ENCODE results near the gene PQBP1.

PQBP1 gene

DNA sequence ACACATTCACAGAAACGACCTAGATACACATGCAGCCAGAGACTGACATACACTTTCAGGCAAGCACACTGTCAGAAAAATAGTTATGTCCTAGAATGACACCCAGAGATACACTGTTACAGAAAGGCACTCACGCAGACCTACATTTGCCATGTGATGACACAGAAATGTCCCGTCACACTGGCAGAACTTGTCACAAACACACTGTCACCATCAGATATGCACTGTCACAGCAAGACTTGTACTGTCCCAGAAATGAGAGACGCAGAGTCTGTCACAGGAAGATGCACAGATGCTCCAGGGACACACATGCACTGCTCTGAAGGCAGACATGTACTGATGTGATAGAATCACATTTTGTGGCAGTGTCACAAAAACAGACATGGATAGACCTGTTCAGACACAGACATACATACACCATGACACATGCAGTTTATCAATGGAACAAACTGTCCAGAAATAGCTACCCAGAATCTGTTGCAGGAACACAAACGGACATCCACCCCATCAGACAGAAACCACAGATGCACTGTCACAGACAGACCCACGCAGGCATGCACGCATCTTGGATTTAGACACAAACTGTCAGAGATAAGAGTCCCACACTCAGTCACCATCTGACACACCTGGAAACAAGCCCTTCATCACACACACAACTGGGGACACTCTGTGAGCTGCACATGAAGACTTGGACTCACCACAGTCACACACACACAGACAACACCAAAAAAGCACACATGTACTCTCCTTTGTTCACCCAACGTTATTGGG is 22.4 kb downstream of the PQBP1 start:
- no peak for TF ChIP-seq CTCF (IDR thresholded peaks at IDR 0.05; ENCODE audit: control extremely low read depth, extremely low read depth, low read depth, missing control alignments)
- POLR2A ChIA-PET = interaction anchor here (0.6 to 1.1 kb wide), 3 partner anchors 13 to 20 kb away, joined by 3 to 5 read pairs (median 3); no protein-coding TSS in a partner anchor
- CTCF ChIA-PET = interaction anchor here (0.7 to 1.0 kb wide), 3 partner anchors 17 to 26 kb away, joined by 4 read pairs; no protein-coding TSS in a partner anchor
- DNase-seq (ENCODE audit: extremely low spot score) = no peak

GRCh38 chrX:48920718-48921104 is 23.0 kb downstream of the PQBP1 start:
- ChIA-PET CTCF (interaction anchor here (0.7 to 0.8 kb wide), 2 partner anchors 20 to 25 kb away, joined by 4 read pairs; no protein-coding TSS in a partner anchor), POLR2A (interaction anchor here (0.6 kb wide), 2 partner anchors 14 to 19 kb away, joined by 3 to 5 read pairs; no protein-coding TSS in a partner anchor)
- DNase-seq (ENCODE audit: extremely low spot score) = no peak
- TF ChIP-seq CTCF (IDR thresholded peaks at IDR 0.05; ENCODE audit: control extremely low read depth, extremely low read depth, low read depth, missing control alignments) = no peak

DNA sequence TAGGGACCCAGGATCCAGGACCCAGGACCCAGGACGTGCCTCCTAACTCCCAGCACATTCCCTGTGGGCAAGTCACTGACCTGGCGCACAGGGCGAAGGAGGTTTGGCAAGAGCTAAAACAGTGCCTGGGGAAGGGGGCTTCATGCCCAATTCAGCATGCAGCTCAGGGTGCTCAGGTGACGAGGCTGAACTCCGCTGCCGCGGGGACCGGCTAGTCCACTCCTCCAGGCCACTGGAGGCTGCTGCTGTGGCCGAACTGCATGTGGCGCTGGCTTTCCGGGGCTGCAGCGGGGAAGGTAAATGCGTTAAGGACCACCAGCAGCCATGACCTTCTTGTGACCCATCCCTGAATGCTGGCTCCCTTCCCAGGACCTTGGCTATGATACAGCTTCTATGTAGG is 26.0 kb downstream of the PQBP1 start:
- no peak for DNase-seq (ENCODE audit: extremely low spot score)
- TF ChIP-seq CTCF (IDR thresholded peaks at IDR 0.05; ENCODE audit: control extremely low read depth, extremely low read depth, low read depth, missing control alignments) = no peak
- POLR2A ChIA-PET = interaction anchor here (1.0 kb wide), 1 partner anchor 13 kb away, joined by 3 read pairs; no protein-coding TSS in a partner anchor
- CTCF ChIA-PET = no interaction called here

DNA sequence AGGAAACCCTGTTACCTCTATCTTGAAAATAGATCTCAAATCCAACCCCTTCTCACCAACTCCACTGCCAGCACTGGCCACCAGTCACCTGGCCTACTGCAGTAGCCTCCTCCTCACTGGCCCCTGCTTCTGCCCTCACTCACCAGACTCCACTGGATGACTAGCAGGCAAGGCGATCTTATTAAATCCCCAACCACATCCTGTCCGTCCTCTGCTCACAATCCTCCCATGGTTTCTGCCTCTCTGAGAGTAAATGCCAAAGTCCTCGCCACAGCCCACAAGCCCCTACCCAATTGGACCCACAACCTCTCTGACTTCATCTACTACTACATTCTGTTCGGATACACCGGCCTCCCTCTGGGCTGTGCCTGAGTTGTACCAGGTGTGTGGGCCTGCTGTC is 26.5 kb downstream of the PQBP1 start:
- no peak for TF ChIP-seq CTCF (IDR thresholded peaks at IDR 0.05; ENCODE audit: control extremely low read depth, extremely low read depth, low read depth, missing control alignments)
- CTCF ChIA-PET = no interaction called here
- no peak for DNase-seq (ENCODE audit: extremely low spot score)
- POLR2A ChIA-PET = interaction anchor here (1.0 kb wide), 1 partner anchor 13 kb away, joined by 3 read pairs; no protein-coding TSS in a partner anchor

DNA sequence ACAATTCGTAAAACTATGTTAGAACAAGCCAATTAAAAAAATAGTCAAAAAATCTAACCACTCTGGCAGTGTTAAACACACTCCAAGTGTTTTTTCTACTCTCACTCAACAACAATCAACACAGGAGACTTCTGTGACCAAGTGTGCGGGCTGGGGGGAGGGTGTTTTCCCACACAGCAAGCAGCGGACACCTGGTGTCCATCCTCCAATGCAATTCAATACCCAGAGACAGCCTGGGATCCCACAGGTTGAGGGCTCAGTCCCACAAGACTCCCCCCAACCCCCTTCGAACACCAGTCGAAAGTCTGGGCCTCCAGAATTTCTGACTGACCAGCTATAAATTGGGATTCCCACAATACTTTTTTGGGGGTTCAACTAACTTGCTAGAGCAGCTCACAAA is 29.4 kb downstream of the PQBP1 start:
- CTCF ChIA-PET = interaction anchor here (1.5 kb wide), 1 partner anchor 10 kb away, joined by 5 read pairs; no protein-coding TSS in a partner anchor
- POLR2A ChIA-PET = interaction anchor here (1.1 to 1.5 kb wide), 3 partner anchors 11 to 15 kb away, joined by 3 to 6 read pairs (median 4); partner anchors contain the start of gene SLC35A2
- no peak for DNase-seq (ENCODE audit: extremely low spot score)
- no peak for TF ChIP-seq CTCF (IDR thresholded peaks at IDR 0.05; ENCODE audit: control extremely low read depth, extremely low read depth, low read depth, missing control alignments)

DNA sequence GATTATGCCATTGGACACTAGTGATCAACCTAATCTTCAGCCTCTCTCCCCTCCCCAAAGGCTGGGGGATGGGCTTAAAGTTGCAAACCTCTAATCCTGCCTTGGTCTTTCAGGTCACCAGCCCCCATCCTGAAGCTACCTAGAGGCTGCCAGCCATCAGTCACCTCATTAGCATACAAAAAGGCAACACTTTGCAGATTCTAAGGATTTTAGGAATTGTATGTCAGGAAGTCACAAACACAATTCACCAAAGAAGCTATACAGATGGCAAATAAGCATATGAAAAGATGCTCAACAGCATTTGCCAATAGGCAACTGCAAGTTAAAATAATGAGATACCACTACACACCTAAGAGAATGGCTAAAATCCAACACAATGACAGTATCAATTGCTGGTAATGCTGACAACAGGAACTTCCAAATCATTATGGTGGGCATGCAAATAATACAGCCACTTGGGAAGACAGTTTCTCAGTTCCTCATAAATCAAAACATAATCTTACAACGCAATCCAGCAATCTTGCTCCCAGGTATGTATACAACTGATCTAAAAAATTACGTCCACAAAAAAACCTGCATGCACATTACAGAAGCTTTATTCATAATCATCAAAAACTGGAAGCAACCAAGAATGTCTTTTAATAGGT is 30.1 kb downstream of the PQBP1 start:
- no peak for TF ChIP-seq CTCF (IDR thresholded peaks at IDR 0.05; ENCODE audit: control extremely low read depth, extremely low read depth, low read depth, missing control alignments)
- CTCF ChIA-PET = interaction anchor here (1.5 kb wide), 1 partner anchor 10 kb away, joined by 5 read pairs; no protein-coding TSS in a partner anchor
- POLR2A ChIA-PET = interaction anchor here (1.1 to 1.5 kb wide), 3 partner anchors 10 to 16 kb away, joined by 3 to 6 read pairs (median 4); partner anchors contain the start of gene SLC35A2
- no peak for DNase-seq (ENCODE audit: extremely low spot score)
